Measurements from ENCODE around the gene EFNA5.

The EFNA5 gene

GRCh38 chr5:107451028-107451427 is 219.7 kb downstream of the EFNA5 start (continued):
- TF ChIP-seq PRDM4 (tag by site-specific recombination; IDR thresholded peaks at IDR 0.05) (0 out of 2 replicates have a peak, but pooled peaks have one; percentile 26), FEZF1 (tag by site-specific recombination; IDR thresholded peaks at IDR 0.05) (peak; percentile 61; the same call in 1 of the 2 replicates), ZIC2 (tag by site-specific recombination; IDR thresholded peaks at IDR 0.05) (peak; percentile 69), GLI2 (tag by site-specific recombination; IDR thresholded peaks at IDR 0.05; ENCODE audit: borderline replicate concordance, low read depth) (peak; percentile 67; the same call in 1 of the 2 replicates), OSR2 (tag by site-specific recombination; IDR thresholded peaks at IDR 0.05) (peak; percentile 99), ZNF26 (tag by site-specific recombination; IDR thresholded peaks at IDR 0.05) (no peak), ZNF843 (tag by site-specific recombination; IDR thresholded peaks at IDR 0.05) (peak; percentile 50; the same call in 1 of the 2 replicates), ZBTB6 (tag by site-specific recombination; IDR thresholded peaks at IDR 0.05) (no peak), ZNF433 (tag by site-specific recombination; IDR thresholded peaks at IDR 0.05; ENCODE audit: low read depth) (no peak)

GRCh38 chr5:107450531-107450930 is 220.2 kb downstream of the EFNA5 start:
- H3K36me3 ChIP-seq (ENCODE audit: control insufficient read depth in 2 of 2, insufficient read depth in 1 of 2, low read length in 2 of 2) = no peaks in the 10 kb centered on the region
- POLR2A ChIA-PET = no interaction called here
- H3K27ac ChIP-seq (ENCODE audit: extremely low read depth, low read depth, low read length) = no peak overlapping the region
- CTCF ChIA-PET = no interaction called here
- peaks cover 12% of the 10 kb centered on the region for H3K4me1 ChIP-seq (ENCODE audit: control insufficient read depth, insufficient read depth, low read length)
- H3K4me3 ChIP-seq (ENCODE audit: low read depth, low read length) = no peak overlapping the region
- H3K9me3 ChIP-seq (ENCODE audit: control insufficient read depth, insufficient read depth, low read depth, low read length) = no peaks in the 10 kb centered on the region
- no peak for TF ChIP-seq ZBTB7A (tag by site-specific recombination; IDR thresholded peaks at IDR 0.05; ENCODE audit: low read depth)
- no peak for TF ChIP-seq ZNF302 (tag by site-specific recombination; IDR thresholded peaks at IDR 0.05; ENCODE audit: low read depth)
- TF ChIP-seq ZNF221 (tag by site-specific recombination; IDR thresholded peaks at IDR 0.05; ENCODE audit: borderline replicate concordance) = no peak
- TF ChIP-seq ZNF133 (tag by site-specific recombination; IDR thresholded peaks at IDR 0.05) = no peak
- no peak for TF ChIP-seq ZNF223 (tag by site-specific recombination; IDR thresholded peaks at IDR 0.05)
- TF ChIP-seq ZNF791 (tag by site-specific recombination; IDR thresholded peaks at IDR 0.05) = no peak
- TF ChIP-seq REPIN1 (tag by site-specific recombination; IDR thresholded peaks at IDR 0.05; ENCODE audit: low read depth) = no peak
- no peak for TF ChIP-seq ZNF280D (tag by site-specific recombination; IDR thresholded peaks at IDR 0.05)
- no peak for TF ChIP-seq GLIS2 (tag by site-specific recombination; IDR thresholded peaks at IDR 0.05)
- TF ChIP-seq ZNF112 (tag by site-specific recombination; IDR thresholded peaks at IDR 0.05) = no peak
- no peak for TF ChIP-seq ZSCAN5A (tag by site-specific recombination; IDR thresholded peaks at IDR 0.05)
- no peak for TF ChIP-seq REST (tag by site-specific recombination; IDR thresholded peaks at IDR 0.05)
- no peak for TF ChIP-seq HOXC10 (CRISPR knock-in tag; IDR thresholded peaks at IDR 0.05)
- no peak for TF ChIP-seq ZEB2 (tag by site-specific recombination; IDR thresholded peaks at IDR 0.05)
- TF ChIP-seq ZNF530 (tag by site-specific recombination; IDR thresholded peaks at IDR 0.05; ENCODE audit: low read depth) = no peak
- no peak for TF ChIP-seq ZNF350 (tag by site-specific recombination; IDR thresholded peaks at IDR 0.05)

Measured in HEK293 (cell line).